H1 (cell line): Measurements from ENCODE around the gene CCDC93. TPM values are rescaled to one million over a fixed set of nuclear protein-coding genes. Genes with fewer than 3 reads are reported as not detected.

Experiments used
- CTCF ChIA-PET: fragments of 300-600 bp; sonication (Branson Sonifier 250); formaldehyde crosslinking; loops from one replicate; lab custom pipeline; 2021; ENCODE audit not compliant: partially characterized antibody; lab: Charles Lee
- POLR2A ChIA-PET: fragments of 300-600 bp; sonication (Branson Sonifier 250); formaldehyde crosslinking; loops from one replicate; lab custom pipeline; 2021; ENCODE audit warnings: inconsistent platforms; ENCODE audit not compliant: partially characterized antibody; lab: Charles Lee
- DNase-seq, 2 experiments: peaks; one replicate each; pipeline versions ENCODE4 v3.0.0 to v3.0.0-alpha.2; 2010 to 2022; ENCODE audit warnings: low spot score in 2 of 2, low read depth in 1 of 2, mixed read lengths in 1 of 2
- FAIRE-seq: peaks from 2 replicates; lab custom pipeline; 2011; peaks lifted over from hg19 to GRCh38; lab: Jason Lieb, UNC
- H2AFZ ChIP-seq: 2 replicates; pipeline ENCODE4 v1.8.1; 2012; ENCODE audit warnings: low read length, inconsistent platforms
- H2AK5ac ChIP-seq: 2 replicates; pipeline ENCODE4 v1.6.1; 2013; ENCODE audit warnings: low read depth, low read length
- H2BK120ac ChIP-seq: replicated peaks from 2 replicates; pipeline ENCODE3; 2013; ENCODE audit warnings: low read depth, low read length, inconsistent platforms
- H2BK12ac ChIP-seq: 2 replicates; pipeline ENCODE4 v1.6.1; 2013; ENCODE audit warnings: low read depth, low read length
- H2BK15ac ChIP-seq: 2 replicates; pipeline ENCODE4 v1.6.1; 2013; ENCODE audit warnings: low read length
- H2BK20ac ChIP-seq: 2 replicates; pipeline ENCODE4 v1.6.1; 2013; ENCODE audit warnings: low read length
- H2BK5ac ChIP-seq: 2 replicates; pipeline ENCODE4 v1.6.1; 2013; ENCODE audit warnings: low read depth, low read length
- H3K14ac ChIP-seq: 2 replicates; pipeline ENCODE4 v1.6.1; 2013; ENCODE audit warnings: inconsistent platforms; ENCODE audit not compliant: insufficient read length
- H3K18ac ChIP-seq: 2 replicates; pipeline ENCODE4 v1.6.1; 2013; ENCODE audit warnings: low read length; ENCODE audit errors: extremely low read depth
- H3K23ac ChIP-seq: 2 replicates; pipeline ENCODE4 v1.6.1; 2013; ENCODE audit warnings: inconsistent platforms; ENCODE audit not compliant: insufficient read length
- H3K23me2 ChIP-seq: 2 replicates; pipeline ENCODE4 v1.6.1; 2013; ENCODE audit warnings: low read depth, low read length
- H3K27ac ChIP-seq: 2 replicates; pipeline ENCODE4 v1.6.1; 2011; ENCODE audit warnings: low read depth, low read length, inconsistent platforms
- H3K27me3 ChIP-seq, 4 experiments: replicated peaks in 1 of 4; 1 replicate in 1 of 4; 2 replicates in 3 of 4; pipeline versions ENCODE4 v1.6.1 to v1.8.1; 2011 to 2013; ENCODE audit warnings: low read length in 3 of 4, mild to moderate bottlenecking in 3 of 4, inconsistent platforms in 2 of 4, mixed read lengths in 2 of 4, moderate library complexity in 1 of 4; ENCODE audit not compliant: control insufficient read depth in 3 of 4, insufficient read depth in 3 of 4; ENCODE audit errors: extremely low read depth in 1 of 4
- H3K36me3 ChIP-seq, 4 experiments: 2 replicates each; pipeline versions ENCODE4 v1.6.1 to v1.8.1; 2011 to 2013; ENCODE audit warnings: mild to moderate bottlenecking in 4 of 4, low read length in 3 of 4, moderate library complexity in 2 of 4, control low read depth in 1 of 4, inconsistent platforms in 1 of 4; ENCODE audit not compliant: insufficient read depth in 4 of 4, control insufficient read depth in 2 of 4
- H3K4ac ChIP-seq: replicated peaks from 2 replicates; pipeline ENCODE3; 2013; ENCODE audit warnings: low read length, low read depth, mixed read lengths, inconsistent platforms; ENCODE audit not compliant: insufficient read length
- H3K4me1 ChIP-seq, 4 experiments: replicated peaks in 1 of 4; 1 replicate in 1 of 4; 2 replicates in 3 of 4; pipeline versions ENCODE4 v1.6.1 to v1.8.1; 2011 to 2013; ENCODE audit warnings: low read length in 3 of 4, inconsistent platforms in 2 of 4, mixed read lengths in 1 of 4; ENCODE audit not compliant: insufficient read depth in 4 of 4, control insufficient read depth in 3 of 4
- H3K4me2 ChIP-seq, 2 experiments: 2 replicates each; pipeline versions ENCODE4 v1.6.1 to v1.8.1; 2011 to 2013; ENCODE audit warnings: low read depth in 2 of 2, low read length in 2 of 2, control low read depth in 1 of 2, inconsistent platforms in 1 of 2, mild to moderate bottlenecking in 1 of 2; ENCODE audit not compliant: insufficient read depth in 1 of 2
- H3K4me3 ChIP-seq, 4 experiments: fragments of 200-600, 300-600 bp in 1 of 4; sonication (generic), shearing (Covaris generic), sonication (Bioruptor Twin) in 1 of 4; 2 replicates each; pipeline versions ENCODE4 v1.5.1 to v1.8.1; 2011 to 2016; ENCODE audit warnings: low read length in 4 of 4, low read depth in 3 of 4, control low read depth in 2 of 4, inconsistent platforms in 2 of 4, mild to moderate bottlenecking in 2 of 4, mixed read lengths in 1 of 4, moderate library complexity in 1 of 4; ENCODE audit not compliant: insufficient read depth in 2 of 4; ENCODE audit errors: extremely low read depth in 1 of 4
- H3K56ac ChIP-seq: replicated peaks from 2 replicates; pipeline ENCODE3; 2013; ENCODE audit warnings: low read depth, mild to moderate bottlenecking, mixed read lengths, low read length, inconsistent platforms; ENCODE audit not compliant: insufficient read length
- H3K79me1 ChIP-seq: 2 replicates; pipeline ENCODE4 v1.6.1; 2013; ENCODE audit warnings: low read depth, low read length, control low read depth
- H3K79me2 ChIP-seq, 2 experiments: 2 replicates each; pipeline versions ENCODE4 v1.6.1 to v1.8.1; 2012 to 2013; ENCODE audit warnings: low read length in 2 of 2, mild to moderate bottlenecking in 2 of 2, inconsistent platforms in 1 of 2; ENCODE audit not compliant: insufficient read depth in 2 of 2, control insufficient read depth in 1 of 2
- H3K9ac ChIP-seq, 4 experiments: replicated peaks in 1 of 4; 1 replicate in 1 of 4; 2 replicates in 3 of 4; pipeline versions ENCODE4 v1.6.1 to v1.8.1; 2011 to 2013; ENCODE audit warnings: low read depth in 3 of 4, low read length in 3 of 4, control low read depth in 2 of 4, mild to moderate bottlenecking in 2 of 4, moderate library complexity in 2 of 4, inconsistent platforms in 1 of 4; ENCODE audit errors: extremely low read depth in 1 of 4
- H3K9me3 ChIP-seq, 2 experiments: 2 replicates each; pipeline versions ENCODE4 v1.6.1 to v1.8.1; 2012 to 2013; ENCODE audit warnings: mild to moderate bottlenecking in 2 of 2, moderate library complexity in 2 of 2, control low read depth in 1 of 2, inconsistent platforms in 1 of 2, low read depth in 1 of 2, low read length in 1 of 2, mixed read lengths in 1 of 2; ENCODE audit not compliant: insufficient read depth in 2 of 2
- H4K20me1 ChIP-seq, 2 experiments: replicated peaks in 1 of 2; 2 replicates each; pipeline versions ENCODE3 to v1.8.1; 2011 to 2013; ENCODE audit warnings: inconsistent platforms in 2 of 2, low read length in 2 of 2, mild to moderate bottlenecking in 1 of 2; ENCODE audit not compliant: insufficient read depth in 2 of 2, control insufficient read depth in 1 of 2
- H4K5ac ChIP-seq: 2 replicates; pipeline ENCODE4 v1.6.1; 2013; ENCODE audit warnings: low read length, low read depth, mixed read lengths, inconsistent platforms; ENCODE audit not compliant: insufficient read length
- H4K8ac ChIP-seq: 2 replicates; pipeline ENCODE4 v1.8.0; 2013; ENCODE audit warnings: mild to moderate bottlenecking, moderate library complexity, low read length, inconsistent platforms; ENCODE audit not compliant: insufficient read depth; ENCODE audit errors: extremely low read depth
- H4K91ac ChIP-seq: replicated peaks from 2 replicates; pipeline ENCODE3; 2013; ENCODE audit warnings: low read length, mixed read lengths, inconsistent platforms; ENCODE audit not compliant: insufficient read length
- CHD1 ChIP-seq: IDR thresholded peaks from 2 replicates; pipeline ENCODE4 v1.6.1; 2012; ENCODE audit warnings: low read depth, low read length, improper control_type of control experiment
- CHD2 ChIP-seq: IDR thresholded peaks from 2 replicates; pipeline ENCODE4 v1.6.1; 2012; ENCODE audit warnings: low read length, improper control_type of control experiment
- CTBP2 ChIP-seq: IDR thresholded peaks from 2 replicates; pipeline ENCODE4 v1.7.0; 2011; ENCODE audit warnings: borderline replicate concordance, mild to moderate bottlenecking, moderate library complexity, mixed read lengths, low read length; ENCODE audit not compliant: insufficient read depth, insufficient read length
- EP300 ChIP-seq, 2 experiments: IDR thresholded peaks; 1 replicate in 1 of 2; 2 replicates in 1 of 2; pipeline ENCODE4 v1.6.1; 2011 to 2012; ENCODE audit warnings: low read depth in 2 of 2, low read length in 2 of 2, mild to moderate bottlenecking in 2 of 2, borderline replicate concordance in 1 of 2, inconsistent platforms in 1 of 2, moderate library complexity in 1 of 2
- KDM5A ChIP-seq: fragments of 200-600 bp; IDR thresholded peaks from 2 replicates; pipeline ENCODE4 v1.7.1; 2012; ENCODE audit warnings: mild to moderate bottlenecking, low read length, inconsistent platforms, mixed read lengths
- RBBP5 ChIP-seq: IDR thresholded peaks from 2 replicates; pipeline ENCODE4 v1.7.1; 2012; ENCODE audit warnings: low read depth, mild to moderate bottlenecking, inconsistent platforms, low read length, moderate library complexity, borderline replicate concordance
- RFX5 ChIP-seq: IDR thresholded peaks from 2 replicates; pipeline ENCODE4 v1.6.1; 2011; ENCODE audit warnings: low read depth, low read length, improper control_type of control experiment, borderline replicate concordance
- SRF ChIP-seq: IDR thresholded peaks from 2 replicates; pipeline ENCODE4 v1.6.1; 2011; ENCODE audit warnings: mild to moderate bottlenecking, low read depth, low read length, moderate library complexity
- TAF1 ChIP-seq: IDR thresholded peaks from 2 replicates; pipeline ENCODE4 v1.6.1; 2011; ENCODE audit warnings: mild to moderate bottlenecking, low read depth, low read length
- TAF7 ChIP-seq: optimal IDR thresholded peaks from 2 replicates; pipeline ENCODE3; 2011; ENCODE audit warnings: low read depth, mild to moderate bottlenecking, inconsistent platforms, low read length, moderate library complexity, borderline replicate concordance
- TCF12 ChIP-seq: IDR thresholded peaks from 2 replicates; pipeline ENCODE4 v1.6.1; 2011; ENCODE audit warnings: low read depth, mild to moderate bottlenecking, low read length
- ZNF274 ChIP-seq: IDR thresholded peaks from 2 replicates; pipeline ENCODE4 v1.7.0; 2012; ENCODE audit warnings: low read length, borderline replicate concordance; ENCODE audit errors: extremely low read depth
- WGBS, 2 experiments: shearing (Covaris generic) in 1 of 2; methylation state at CpG; one replicate each; pipeline versions ENCODE4 v1.1.6 to v1.1.7; 2013 to 2015; ENCODE audit warnings: low lambda C conversion rate in 2 of 2, mixed read lengths in 2 of 2, inconsistent platforms in 1 of 2, low coverage in 1 of 2, missing lambda C conversion rate in 1 of 2; ENCODE audit not compliant: insufficient replicate concordance in 2 of 2, insufficient coverage in 1 of 2, insufficient read length in 1 of 2; ENCODE audit errors: extremely low coverage in 1 of 2, missing lambda C conversion rate in 1 of 2; 5-methylcytosine and 5-hydroxymethylcytosine counted together
- polyA plus RNA-seq, 7 experiments: library from polyadenylated mRNA; depleted of rRNA in 3 of 7; stranded (reverse) in 5 of 7; unstranded in 2 of 7; fragments of >200 nt in 5 of 7; fragments of 200-250 nt in 2 of 7; gene quantifications; 1 replicate in 5 of 7; 2 replicates in 1 of 7; 4 replicates in 1 of 7; pipeline versions ENCODE4 v1.2.1 to v1.2.3, GENCODE V29; 2011 to 2013; ENCODE audit warnings: missing spikeins in 2 of 7, mixed read lengths in 2 of 7
- total RNA-seq: library from RNA; stranded (reverse); fragmentation: NEBNext Ultra II Directional; extraction: Animal tissue kit (Norgen Biotek cat#: 25700); gene quantifications from 2 replicates; pipeline ENCODE4 v1.2.1, GENCODE V29; 2021

Gene CCDC93
- total and polyA plus RNA-seq, 2 of the 8 experiments (the other 6 are each of a cell fraction or from before 2014, with no cell fraction given), result 5.5 to 18.0 TPM

- Histone ChIP-seq H3K27me3 (peaks cover 1 to 13% (median 11%) of the 10 kb centered on the region in 4 experiments), H2BK12ac (no peak overlapping the region), H3K23me2 (peaks cover 12% of the 10 kb centered on the region), H4K20me1 (peaks cover 0 to 3% of the 10 kb centered on the region in 2 experiments), H4K5ac (no peak overlapping the region), H2AFZ (no peak overlapping the region), H3K9ac (no peak overlapping the region), H2BK20ac (no peak overlapping the region), H3K36me3 (no peaks in the 10 kb centered on the region), H3K4me1 (peaks cover 0 to 5% (median 1%) of the 10 kb centered on the region in 4 experiments; a peak in 4 of 7 replicates), H3K14ac (no peak overlapping the region), H3K79me2 (peaks cover 0 to 10% of the 10 kb centered on the region in 2 experiments; a peak in 2 of 4 replicates), H4K91ac (no peak overlapping the region), H3K4me3 (no peak overlapping the region), H2BK120ac (no peak overlapping the region), H2BK15ac (no peak overlapping the region), H3K18ac (no peak overlapping the region), H3K56ac (no peak overlapping the region), H3K4me2 (no peak overlapping the region), H3K23ac (no peak overlapping the region), H3K79me1 (no peaks in the 10 kb centered on the region), H3K9me3 (no peaks in the 10 kb centered on the region), H3K4ac (no peak overlapping the region), H2BK5ac (no peak overlapping the region), H4K8ac (no peak overlapping the region), H2AK5ac (no peak overlapping the region), H3K27ac (no peak overlapping the region)
- ChIA-PET CTCF (interaction anchor here (1.6 kb wide), 1 partner anchor 11 kb away, joined by 4 read pairs; no protein-coding TSS in a partner anchor), POLR2A (no interaction called here)
- 81% methylated on average over 5 of the region's 5 CpGs; no CpG with 5 or more reads in 1 of the 2 experiments for WGBS, 2 experiments
- DNase-seq (no peak), FAIRE-seq (no peak)
- no peak for TF ChIP-seq RFX5
- no peak for TF ChIP-seq TAF1
- TF ChIP-seq ZNF274, result no peak
- no peak for TF ChIP-seq TAF7
- no peak for TF ChIP-seq CHD2
- TF ChIP-seq EP300 (IDR thresholded peaks at IDR 0.05; ENCODE audit: borderline replicate concordance in 1 of 2, low read depth in 2 of 2, low read length in 2 of 2), result no peak
- no peak for TF ChIP-seq SRF
- no peak for TF ChIP-seq RBBP5
- no peak for TF ChIP-seq KDM5A
- TF ChIP-seq CTBP2, result no peak
- no peak for TF ChIP-seq TCF12
- TF ChIP-seq CHD1, result no peak
Observed at GRCh38 chr2:118016911-118017310, 3.0 kb upstream of the CCDC93 start.
